Non-pigmented ciliary epithelial cell (primary cell): Measurements from ENCODE around the gene OBP2B.
"Not testable (repeated sequence)": the region's sequence is repeated elsewhere in the genome, so short reads cannot be mapped to it uniquely, and the experiment has no call there.

Experiments
- DNase-seq: peaks from one replicate; pipeline ENCODE4 v3.0.0-alpha.2; 2010; ENCODE audit warnings: low read depth

The OBP2B gene

GRCh38 chr9:133201424-133202144, 7.5 kb downstream of the OBP2B start:
- no peak for DNase-seq

- no peak for DNase-seq
Observed at GRCh38 chr9:133200631-133201030, 8.4 kb downstream of the OBP2B start.

DNA sequence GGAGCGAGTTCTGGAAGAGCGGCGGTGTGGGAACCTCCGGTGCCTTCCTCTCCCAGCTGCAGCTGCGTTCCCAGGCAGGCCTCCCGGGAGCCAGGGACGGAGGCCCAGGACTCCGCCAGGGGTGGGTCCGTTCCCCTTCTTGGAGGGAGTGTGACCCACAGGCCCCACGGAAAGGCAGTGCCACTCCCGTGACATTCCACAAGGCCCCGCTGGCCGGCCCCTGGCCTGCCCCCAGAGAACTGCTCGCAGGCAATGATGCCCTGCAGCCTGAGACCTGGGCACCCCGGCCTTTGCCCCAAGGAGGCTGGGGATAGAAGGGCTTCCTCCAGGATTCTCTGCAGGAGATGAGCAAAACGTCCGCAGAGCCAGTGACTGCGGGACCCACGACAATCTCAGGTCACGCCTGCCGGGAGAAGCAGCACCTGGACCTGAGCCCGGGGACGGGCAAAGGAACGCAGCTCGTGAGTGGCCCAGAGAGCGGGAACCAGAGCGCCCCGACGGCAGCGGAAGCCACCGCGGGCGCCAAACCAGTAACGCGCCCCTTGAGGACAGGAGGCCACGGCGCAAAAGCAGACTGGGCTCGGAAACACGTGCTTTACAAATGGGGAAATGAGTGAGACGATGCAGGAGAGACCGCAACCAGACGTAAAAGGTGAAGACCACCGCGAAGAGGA, 9.3 kb downstream of the OBP2B start:
- no peak for DNase-seq

DNA sequence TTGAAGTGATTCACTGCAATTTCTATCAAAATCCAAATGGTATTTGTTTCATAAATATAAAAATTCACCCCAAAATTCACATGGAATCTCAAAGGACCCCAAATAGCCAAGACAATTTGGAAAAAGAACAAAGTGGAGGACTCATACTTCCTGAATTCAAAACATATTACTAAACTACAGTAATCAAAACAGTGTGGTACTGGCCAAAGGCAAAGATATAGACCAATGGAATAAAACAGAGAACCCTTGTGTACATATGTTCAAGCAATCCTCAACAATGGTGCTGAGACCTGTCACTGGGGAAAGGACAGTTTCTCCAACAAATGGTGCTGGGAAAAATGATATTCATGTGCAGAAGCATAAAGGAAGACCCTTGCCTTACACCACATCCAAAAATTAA, 14.0 kb downstream of the OBP2B start:
- DNase-seq: no peak

DNA sequence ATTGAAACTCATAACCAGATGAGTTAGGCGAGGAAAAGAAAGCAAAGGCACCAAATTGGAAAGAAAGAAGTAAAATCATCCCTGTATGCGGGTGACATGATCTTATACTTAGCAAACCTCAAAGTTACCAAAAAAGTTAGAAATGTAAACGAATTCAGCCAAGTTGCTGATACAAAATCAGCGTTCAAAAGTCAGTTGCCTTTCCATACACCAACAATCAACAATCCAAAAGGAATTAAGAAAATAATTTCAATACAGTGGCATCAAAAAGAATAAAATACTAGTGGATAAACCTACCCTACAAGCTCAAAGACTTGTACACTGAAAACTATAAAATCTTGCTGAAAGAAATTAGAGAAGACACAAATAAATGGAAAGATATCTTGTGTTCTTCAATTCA, 14.5 kb downstream of the OBP2B start:
- DNase-seq: no peak

- DNase-seq: no peak
Observed at GRCh38 chr9:133191989-133192388, 17.1 kb downstream of the OBP2B start.

GRCh38 chr9:133189826-133190225, 19.2 kb downstream of the OBP2B start:
- DNase-seq: no peak

DNA sequence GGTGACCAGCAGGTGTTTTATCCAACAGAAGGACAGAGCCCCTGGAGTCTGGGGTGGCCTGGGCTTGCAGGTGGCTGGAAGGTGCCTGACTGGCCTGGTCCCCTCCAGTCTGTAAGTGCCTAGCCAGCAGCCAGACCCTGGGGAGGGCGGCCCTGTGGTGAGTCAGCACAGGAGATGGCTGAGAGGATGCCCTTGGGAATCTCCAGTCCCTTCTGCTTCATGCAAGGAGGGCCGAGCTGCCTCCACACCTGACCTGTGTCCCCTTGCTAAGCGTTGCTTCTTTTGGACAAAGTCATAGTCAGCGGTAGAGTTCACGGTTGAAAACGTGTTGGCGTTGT, 20.2 kb downstream of the OBP2B start:
- no peak for DNase-seq

DNA sequence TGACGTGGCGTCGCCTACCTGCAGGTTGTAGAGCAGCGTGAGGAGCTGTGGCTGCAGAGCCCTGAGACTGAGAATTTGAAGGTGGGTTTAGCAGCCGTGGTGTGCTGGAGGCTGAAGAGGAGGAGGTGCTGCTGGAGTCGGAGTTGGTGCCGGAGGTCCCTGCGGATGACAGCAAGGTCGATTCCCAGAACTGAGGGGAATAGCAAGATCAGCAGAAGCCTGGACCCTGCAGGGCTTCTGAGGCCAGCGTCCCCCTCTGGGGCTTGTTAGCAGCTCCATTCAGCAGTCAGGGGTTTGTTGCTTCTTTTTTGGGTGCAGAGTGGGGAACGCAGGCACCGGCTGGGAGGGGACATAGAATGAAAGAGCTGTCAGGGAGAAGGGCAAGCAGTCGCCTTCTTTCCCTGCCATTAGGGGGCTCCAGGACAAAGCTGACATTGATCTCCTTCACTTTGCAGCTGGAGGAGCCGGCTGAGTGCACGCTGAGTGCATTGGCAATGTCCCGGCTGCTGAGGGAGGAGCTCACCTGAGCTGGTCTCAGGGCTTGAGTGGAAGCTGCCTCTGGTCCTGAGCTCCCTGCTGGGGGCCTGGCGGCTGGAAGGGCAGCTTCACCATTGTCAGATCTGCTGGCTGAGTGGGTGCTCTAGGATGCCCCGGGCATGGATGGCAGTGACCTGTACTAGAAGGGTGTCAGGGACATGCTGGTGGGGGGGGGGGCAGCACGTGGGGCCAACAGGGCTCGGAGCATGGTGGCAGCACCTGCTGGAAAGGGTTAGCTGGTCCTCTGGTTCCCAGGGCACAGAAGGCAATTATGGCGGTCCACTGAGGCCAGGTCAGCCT, 20.8 kb downstream of the OBP2B start:
- no peak for DNase-seq

DNA sequence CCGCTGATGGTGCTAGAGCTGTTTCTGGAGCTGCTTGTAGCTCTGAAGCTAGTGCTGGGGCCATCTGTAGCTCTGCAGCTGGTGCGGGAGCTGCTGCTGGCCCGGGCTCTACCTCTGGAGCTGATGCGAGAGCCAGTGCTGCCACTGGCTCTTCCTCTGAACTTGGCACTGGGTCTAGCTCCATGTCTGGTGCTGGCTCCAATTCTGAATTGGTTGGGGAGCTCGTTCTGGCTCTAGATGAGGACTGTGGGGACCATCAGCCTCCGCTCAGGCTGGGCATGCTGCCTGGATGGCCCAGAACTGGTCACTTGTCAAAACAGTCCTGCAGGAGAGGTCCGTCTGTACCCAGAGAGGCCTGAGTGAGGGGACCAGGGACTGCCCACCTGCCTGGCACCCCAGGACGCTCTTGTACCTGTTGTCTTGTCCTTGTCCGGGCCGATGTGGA, 21.5 kb downstream of the OBP2B start:
- no peak for DNase-seq

GRCh38 chr9:133186736-133187135, 22.3 kb downstream of the OBP2B start:
- no peak for DNase-seq

- peak; percentile 36 for DNase-seq
Observed at GRCh38 chr9:133184971-133185370, 24.1 kb downstream of the OBP2B start.

DNA sequence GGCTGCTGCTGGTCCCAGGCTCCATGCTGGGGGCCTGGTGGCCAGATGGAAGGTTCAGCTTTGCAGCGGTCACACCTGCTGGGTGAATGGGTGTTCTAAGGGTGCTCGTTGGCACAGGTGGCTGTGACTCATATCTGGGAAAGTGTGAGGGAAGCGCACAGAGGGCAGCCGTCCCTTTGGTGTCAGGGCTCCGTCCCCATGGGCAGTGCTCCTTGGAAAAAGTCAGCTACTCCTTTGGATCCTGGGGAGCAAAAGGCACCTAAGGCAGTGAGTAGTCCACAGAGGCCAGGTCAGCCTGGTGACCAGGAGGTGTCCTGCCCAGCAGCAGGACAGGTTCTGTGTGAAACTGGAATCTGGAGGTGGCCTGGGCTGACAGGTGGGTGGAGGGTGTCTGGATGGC, 26.9 kb downstream of the OBP2B start:
- no peak for DNase-seq

DNA sequence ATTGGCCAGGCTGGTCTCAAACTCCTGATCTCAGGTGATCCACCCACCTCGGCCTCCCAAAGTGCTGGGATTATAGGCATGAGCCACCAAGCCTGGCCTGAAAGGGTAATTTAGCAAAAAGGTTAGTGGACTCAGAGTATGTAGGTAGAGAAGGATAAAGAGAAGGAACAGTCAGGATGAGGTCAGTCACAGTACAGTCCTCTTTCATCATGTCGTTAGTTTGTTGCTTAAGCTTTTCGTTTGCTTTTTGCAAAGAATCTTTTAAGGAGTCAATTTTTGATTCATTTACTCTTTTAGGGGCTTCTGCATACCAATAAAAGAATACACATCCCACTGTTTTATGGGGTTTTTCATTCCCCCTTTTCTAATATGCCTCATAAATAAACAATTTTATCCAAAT, 27.5 kb downstream of the OBP2B start:
- DNase-seq: no peak

- no peak for DNase-seq
Observed at GRCh38 chr9:133180953-133181352, 28.1 kb downstream of the OBP2B start.

DNA sequence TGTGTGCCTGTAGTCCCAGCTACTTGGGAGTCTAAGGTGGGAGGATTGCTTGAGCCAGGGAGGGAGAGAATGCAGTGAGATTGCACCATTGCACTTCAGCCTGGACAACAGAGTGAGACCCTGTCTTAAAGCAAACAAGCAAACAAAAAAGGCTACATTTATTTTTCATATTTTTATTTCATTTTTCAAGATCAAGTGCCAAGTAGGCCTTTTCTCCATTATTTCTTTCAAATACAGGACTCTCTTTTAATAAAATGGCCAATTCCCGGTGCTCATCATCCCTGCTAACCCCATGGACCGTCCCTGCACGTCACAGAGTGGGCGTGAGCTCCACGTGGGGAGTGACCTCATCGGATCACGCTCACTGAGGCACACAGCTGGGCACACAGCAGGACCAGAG, 36.0 kb downstream of the OBP2B start:
- DNase-seq: no peak

- no peak for DNase-seq
Observed at GRCh38 chr9:133171161-133171961, 37.7 kb downstream of the OBP2B start.

DNA sequence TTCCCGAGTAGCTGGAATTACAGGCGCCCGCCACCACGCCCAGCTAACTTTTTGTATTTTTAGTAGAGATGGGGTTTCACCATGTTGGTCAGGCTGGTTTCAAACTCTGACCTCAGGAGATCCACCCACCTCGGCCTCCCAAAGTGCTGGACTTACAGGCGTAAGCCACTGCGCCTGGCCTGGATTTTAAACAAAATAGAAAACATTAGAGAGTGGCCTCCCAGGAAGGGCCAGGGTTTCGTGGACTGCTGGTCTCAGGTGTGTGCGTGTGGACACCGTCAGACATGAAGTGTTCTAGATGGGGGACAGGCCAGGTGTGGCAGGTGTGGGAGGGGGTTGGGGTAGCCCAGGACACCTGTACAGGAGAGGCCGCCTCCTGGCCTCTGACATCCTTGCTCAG, 38.3 kb downstream of the OBP2B start:
- DNase-seq: no peak

- not testable (repeated sequence) for DNase-seq
Observed at GRCh38 chr9:133169687-133170086, 39.4 kb downstream of the OBP2B start.

DNA sequence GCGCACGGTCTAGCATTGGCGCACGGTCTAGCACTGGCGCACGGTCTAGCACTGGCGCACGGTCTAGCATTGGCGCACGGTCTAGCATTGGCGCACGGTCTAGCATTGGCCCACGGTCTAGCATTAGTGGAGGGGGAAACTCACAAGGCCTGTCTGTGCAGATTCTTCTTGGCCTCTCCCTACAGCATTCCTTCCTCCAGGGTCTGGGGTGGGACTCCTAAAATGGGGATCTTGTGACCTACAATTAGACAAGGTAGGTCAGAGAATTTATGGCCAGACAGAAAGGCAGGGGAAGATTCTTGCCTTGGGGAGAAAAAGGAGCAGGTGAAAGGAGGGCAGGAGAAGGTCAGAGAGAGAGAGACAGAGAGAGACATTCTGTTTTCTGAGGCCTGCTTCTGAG, 39.9 kb downstream of the OBP2B start:
- no peak for DNase-seq

DNA sequence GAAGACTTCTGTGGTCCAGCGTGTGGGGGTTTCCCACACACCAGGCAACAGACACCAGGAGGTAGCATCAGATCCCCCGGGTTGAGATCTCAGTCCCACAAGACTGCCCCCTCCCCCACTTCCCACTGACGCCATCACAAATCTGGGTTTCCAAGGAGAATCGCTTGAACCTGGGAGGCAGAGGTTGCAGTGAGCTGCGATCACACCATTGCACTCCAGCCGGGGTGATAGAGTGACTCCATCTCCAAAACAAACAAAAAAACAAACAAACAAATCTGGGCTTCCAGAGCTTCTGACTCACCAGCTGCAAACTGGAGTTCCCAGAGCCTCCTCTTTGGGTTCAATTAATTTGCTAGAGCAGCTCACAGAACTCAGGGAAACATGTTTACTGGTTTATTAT, 40.6 kb downstream of the OBP2B start:
- DNase-seq: no peak

- DNase-seq: no peak
Observed at GRCh38 chr9:133167769-133168168, 41.3 kb downstream of the OBP2B start.
